Kasumi-1 (cell line): ENCODE data around the gene DAZAP1.
A peak's percentile ranks its signal among the peaks of the same experiment; 100 is the strongest.

Source experiments
- DNase-seq, 2 experiments: peaks; one replicate each; lab custom pipeline; 2025; lab: John Stamatoyannopoulos, UW

DAZAP1 gene

DNA sequence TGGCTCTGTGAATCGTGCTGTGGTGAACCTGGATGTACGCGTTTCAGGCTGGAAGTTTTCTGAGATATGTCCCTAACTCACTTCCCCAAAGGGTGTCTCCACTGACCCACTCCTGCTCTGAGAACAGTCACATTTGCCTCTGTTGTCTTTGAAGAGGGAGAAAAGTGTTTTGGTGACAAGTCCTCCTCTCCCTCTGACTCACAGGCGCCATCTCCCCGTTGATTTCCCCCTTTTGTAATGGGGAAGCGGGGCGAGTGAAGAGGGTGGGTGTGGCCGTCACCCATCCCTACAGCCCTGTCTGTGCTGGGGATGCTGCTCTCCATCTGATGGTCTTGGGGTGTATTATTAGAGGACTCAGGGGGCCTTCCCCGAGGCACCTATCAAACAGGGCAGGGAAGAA, 52.1 kb downstream of the DAZAP1 start:
- DNase-seq, result no peak

GRCh38 chr19:1460033-1460995, 52.9 kb downstream of the DAZAP1 start:
- no peak for DNase-seq

DNA sequence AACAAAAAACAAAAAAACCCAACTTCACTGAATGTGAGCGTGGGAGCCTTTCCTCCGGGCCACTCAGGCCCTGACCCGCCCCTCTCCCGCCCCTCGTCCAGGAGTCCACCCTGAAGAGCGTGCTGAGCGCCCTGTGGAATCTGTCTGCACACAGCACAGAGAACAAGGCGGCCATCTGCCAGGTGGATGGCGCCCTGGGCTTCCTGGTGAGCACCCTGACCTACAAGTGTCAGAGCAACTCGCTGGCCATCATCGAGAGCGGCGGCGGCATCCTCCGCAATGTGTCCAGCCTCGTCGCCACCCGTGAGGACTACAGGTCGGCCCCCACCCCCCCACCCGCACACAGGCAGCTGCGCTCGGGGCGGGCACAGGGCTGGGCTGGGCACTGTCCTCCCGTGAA, 54.5 kb downstream of the DAZAP1 start:
- no peak for DNase-seq

GRCh38 chr19:1465191-1466016, 58.0 kb downstream of the DAZAP1 start:
- no peak for DNase-seq

DNA sequence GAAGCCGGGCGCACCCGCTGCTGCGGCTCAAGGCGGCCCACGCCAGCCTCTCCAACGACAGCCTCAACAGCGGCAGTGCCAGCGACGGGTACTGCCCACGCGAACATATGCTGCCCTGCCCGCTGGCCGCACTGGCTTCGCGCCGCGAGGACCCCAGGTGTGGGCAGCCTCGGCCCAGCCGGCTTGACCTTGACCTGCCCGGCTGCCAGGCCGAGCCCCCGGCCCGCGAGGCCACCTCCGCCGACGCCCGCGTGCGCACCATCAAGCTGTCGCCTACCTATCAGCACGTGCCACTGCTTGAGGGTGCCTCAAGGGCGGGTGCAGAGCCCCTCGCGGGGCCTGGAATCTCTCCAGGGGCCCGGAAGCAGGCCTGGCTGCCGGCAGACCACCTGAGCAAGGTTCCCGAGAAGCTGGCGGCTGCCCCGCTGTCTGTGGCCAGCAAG, 58.7 kb downstream of the DAZAP1 start:
- DNase-seq, result no peak

DNA sequence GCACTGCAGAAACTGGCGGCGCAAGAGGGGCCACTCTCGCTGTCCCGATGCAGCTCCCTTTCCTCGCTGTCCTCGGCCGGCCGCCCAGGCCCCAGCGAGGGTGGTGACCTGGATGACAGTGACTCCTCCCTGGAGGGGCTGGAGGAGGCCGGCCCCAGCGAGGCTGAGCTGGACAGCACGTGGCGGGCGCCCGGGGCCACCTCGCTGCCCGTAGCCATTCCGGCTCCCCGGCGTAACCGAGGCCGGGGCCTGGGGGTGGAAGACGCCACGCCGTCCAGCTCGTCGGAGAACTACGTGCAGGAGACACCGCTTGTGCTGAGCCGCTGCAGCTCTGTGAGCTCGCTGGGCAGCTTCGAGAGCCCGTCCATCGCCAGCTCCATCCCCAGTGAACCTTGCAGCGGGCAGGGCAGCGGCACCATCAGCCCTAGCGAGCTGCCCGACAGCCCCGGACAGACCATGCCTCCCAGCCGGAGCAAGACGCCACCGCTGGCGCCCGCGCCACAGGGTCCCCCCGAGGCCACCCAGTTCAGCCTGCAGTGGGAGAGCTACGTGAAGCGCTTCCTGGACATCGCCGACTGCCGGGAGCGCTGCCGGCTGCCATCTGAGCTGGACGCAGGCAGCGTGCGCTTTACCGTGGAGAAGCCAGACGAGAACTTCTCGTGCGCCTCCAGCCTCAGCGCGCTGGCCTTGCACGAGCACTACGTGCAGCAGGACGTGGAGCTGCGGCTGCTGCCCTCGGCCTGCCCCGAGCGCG, 59.3 kb downstream of the DAZAP1 start:
- no peak for DNase-seq

DNA sequence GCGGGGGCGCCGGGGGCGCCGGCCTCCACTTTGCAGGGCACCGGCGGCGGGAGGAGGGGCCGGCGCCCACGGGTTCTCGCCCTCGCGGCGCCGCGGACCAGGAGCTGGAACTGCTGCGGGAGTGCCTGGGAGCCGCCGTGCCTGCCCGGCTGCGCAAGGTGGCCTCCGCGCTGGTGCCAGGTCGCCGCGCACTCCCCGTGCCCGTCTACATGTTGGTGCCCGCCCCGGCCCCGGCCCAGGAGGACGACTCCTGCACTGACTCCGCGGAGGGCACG, 59.8 kb downstream of the DAZAP1 start:
- DNase-seq, result no peak

DNA sequence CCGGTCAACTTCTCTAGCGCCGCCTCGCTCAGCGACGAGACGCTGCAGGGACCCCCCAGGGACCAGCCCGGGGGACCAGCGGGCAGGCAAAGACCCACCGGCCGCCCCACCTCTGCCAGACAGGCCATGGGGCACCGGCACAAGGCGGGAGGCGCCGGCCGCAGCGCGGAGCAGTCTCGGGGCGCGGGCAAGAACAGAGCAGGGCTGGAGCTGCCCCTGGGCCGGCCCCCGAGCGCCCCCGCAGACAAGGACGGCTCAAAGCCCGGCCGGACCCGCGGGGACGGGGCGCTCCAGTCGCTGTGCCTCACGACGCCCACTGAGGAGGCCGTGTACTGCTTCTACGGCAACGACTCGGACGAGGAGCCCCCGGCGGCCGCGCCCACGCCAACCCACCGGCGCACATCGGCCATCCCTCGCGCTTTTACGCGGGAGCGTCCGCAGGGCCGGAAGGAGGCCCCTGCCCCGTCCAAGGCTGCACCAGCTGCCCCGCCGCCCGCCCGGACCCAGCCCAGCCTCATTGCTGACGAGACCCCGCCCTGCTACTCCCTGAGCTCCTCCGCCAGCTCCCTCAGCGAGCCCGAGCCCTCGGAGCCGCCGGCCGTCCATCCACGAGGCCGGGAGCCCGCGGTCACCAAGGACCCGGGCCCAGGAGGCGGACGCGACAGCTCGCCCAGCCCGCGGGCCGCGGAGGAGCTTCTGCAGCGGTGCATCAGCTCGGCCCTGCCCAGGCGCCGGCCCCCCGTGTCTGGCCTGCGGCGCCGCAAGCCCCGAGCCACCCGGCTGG, 60.3 kb downstream of the DAZAP1 start:
- DNase-seq, result no peak

DNA sequence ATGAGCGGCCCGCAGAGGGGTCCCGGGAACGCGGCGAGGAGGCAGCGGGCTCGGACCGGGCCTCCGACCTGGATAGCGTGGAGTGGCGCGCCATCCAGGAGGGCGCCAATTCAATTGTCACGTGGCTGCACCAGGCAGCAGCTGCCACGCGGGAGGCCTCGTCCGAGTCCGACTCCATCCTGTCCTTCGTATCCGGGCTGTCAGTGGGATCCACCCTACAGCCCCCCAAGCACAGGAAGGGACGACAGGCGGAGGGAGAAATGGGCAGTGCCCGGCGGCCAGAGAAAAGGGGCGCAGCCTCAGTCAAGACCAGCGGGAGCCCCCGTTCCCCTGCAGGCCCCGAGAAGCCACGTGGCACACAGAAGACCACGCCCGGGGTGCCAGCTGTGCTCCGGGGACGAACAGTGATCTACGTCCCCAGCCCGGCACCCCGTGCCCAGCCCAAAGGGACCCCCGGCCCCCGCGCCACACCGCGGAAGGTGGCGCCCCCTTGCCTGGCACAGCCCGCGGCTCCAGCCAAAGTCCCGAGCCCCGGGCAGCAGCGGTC, 61.0 kb downstream of the DAZAP1 start:
- no peak for DNase-seq

DNA sequence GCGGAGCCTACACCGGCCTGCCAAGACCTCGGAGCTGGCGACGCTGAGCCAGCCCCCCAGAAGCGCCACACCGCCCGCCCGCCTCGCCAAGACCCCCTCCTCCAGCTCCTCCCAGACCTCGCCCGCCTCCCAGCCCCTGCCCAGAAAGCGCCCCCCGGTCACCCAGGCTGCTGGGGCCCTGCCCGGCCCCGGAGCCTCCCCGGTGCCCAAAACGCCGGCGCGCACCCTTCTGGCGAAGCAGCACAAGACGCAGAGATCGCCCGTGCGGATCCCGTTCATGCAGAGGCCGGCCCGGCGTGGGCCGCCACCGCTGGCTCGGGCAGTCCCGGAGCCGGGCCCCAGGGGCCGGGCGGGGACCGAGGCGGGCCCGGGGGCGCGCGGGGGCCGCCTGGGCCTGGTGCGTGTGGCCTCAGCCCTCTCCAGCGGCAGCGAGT, 61.5 kb downstream of the DAZAP1 start:
- peak; percentile 39 to 41 for DNase-seq

DNA sequence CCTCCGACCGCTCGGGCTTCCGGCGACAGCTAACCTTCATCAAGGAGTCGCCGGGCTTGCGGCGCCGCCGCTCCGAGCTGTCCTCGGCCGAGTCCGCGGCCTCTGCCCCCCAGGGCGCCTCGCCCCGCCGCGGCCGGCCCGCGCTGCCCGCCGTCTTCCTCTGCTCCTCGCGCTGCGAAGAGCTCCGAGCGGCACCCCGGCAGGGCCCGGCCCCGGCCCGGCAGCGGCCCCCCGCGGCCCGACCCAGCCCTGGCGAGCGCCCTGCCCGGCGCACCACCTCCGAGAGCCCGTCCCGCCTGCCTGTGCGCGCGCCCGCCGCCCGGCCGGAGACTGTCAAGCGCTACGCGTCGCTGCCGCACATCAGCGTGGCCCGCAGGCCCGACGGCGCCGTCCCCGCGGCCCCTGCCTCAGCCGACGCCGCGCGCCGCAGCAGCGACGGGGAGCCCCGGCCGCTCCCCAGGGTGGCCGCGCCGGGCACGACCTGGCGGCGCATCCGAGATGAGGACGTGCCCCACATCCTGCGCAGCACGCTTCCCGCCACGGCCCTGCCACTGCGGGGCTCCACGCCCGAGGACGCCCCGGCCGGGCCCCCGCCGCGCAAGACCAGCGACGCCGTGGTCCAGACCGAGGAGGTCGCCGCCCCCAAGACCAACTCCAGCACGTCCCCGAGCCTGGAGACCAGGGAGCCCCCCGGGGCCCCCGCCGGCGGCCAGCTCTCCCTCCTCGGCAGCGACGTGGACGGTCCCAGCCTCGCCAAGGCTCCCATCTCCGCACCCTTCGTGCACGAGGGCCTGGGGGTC, 62.1 kb downstream of the DAZAP1 start:
- DNase-seq, result peak; percentile 41

DNA sequence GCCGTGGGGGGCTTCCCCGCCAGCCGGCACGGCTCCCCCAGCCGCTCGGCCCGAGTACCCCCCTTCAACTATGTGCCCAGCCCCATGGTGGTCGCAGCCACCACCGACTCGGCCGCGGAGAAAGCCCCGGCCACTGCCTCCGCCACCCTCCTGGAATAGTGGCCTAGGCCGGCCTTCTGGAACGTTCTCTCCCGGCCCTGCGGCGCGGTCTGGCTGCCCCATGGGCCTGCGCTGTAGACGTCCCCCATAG, 62.6 kb downstream of the DAZAP1 start:
- DNase-seq, result no peak

DNA sequence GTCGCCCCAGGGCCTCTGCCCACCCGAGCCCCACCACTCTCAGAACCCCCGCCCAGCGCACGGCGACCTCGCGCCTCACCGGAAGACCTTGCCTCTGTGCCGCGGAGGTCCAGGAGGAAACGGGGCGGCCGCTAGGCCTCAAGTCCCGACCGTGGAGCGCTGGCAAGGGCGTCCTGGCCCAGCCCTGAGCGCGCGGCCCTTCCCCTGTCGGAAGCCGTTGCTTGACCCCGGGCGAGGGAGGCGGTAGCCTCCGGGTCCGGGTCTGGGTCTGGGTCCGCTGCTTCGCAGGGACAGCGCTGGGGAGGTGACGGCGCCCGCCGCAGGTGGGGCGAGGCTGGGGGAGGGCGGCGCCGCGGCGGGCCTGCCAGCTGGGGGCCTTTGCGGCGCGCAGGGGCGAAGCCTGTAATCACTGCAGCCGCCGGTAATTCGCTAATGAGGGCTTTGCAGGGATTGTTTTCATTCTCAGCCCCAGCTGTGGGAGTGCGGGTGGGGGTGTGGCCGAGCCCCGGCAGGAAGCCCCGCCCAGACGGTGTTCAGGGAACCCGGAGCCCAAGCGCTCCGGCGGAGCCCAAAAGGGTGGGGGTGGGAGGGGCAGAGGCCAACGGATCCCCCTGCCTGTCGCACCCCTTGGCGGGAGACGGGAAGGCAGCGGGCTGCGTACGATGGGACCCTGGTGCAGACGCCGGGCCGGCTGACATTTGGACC, 63.1 kb downstream of the DAZAP1 start:
- DNase-seq, result no peak

DNA sequence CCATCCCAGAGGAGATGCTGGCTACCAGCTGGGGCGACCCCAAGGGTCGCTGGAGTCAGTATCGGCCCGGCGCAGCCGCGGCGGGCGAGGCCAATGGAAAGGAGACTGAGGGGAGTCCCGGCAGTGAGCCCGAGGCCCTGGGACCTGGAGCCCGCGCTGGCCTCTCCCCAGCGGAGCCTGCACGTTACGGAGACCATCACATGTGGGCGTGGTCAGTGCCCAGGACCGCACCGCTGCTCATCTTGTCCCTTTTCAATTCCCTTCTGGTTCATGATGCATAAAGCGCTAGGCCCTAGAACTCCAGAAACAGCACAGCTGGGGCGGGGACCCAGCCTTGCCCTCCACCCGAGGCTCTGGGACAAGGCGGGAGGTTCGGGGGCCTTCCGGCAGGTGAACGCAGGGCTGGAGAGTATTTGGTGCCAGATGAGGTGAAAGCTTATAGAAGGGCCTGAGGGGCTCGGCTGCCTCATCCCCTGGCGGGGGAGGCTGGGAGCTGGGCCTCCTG, 63.7 kb downstream of the DAZAP1 start:
- DNase-seq, result no peak

- no peak for DNase-seq
Observed at GRCh38 chr19:1471515-1472160, 64.3 kb downstream of the DAZAP1 start.

DNA sequence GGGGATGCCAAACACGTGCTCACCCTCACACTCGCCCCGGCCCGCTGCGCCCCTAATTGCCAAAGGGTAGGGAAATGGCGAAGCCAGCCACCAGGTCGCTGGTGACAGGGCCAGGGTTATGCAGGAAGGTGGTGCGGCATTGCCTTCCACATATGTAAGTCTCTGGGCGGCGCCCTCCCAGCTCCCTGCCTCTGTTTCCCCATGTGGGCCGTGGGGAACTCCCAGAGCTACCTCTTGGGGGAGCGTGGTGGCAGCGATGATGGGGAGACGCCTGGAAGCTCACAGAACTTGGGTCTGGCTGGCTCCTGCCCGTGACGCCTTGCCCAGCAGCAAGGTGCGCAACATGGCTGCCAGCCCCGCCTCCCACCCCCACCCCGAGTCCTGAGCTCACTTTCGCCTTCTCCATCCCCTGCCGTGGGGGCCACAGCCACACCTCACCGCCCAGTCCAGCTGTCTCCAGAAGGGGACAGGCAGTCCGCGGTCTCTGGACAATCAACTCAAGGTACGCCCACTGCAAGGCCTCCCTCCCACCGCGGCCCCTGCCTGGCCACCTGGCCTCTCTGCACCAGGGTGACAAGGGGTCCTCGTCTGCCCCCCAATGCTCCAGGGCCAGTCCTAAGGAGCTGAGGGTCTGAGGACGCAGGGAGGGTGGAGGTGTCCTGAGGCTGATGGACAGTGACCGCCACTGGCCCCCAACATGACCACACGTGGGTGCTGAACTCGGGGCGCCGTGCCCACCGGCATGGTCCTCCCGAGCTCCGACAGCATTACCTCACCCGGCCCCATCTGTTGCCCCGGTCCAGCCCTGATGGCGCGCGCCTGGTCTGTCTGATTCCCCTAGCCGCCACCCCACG, 65.1 kb downstream of the DAZAP1 start:
- no peak for DNase-seq

GRCh38 chr19:1473085-1473851, 65.9 kb downstream of the DAZAP1 start:
- no peak for DNase-seq
